H9 (cell line): ENCODE results near the gene MYF6. TPM values are rescaled to one million over a fixed set of nuclear protein-coding genes. Genes with fewer than 3 reads are reported as not detected.

Source experiments
- DNase-seq: peaks from one replicate; pipeline ENCODE4 v3.0.0-alpha.2; 2017
- H2AFZ ChIP-seq: one replicate; pipeline ENCODE4 v1.6.1; 2013; ENCODE audit warnings: mild to moderate bottlenecking, low read length, control low read depth, moderate library complexity
- H2AK5ac ChIP-seq: 2 replicates; pipeline ENCODE4 v1.6.1; 2013; ENCODE audit warnings: low read length, control low read depth, mixed read lengths; ENCODE audit not compliant: insufficient read length
- H2BK120ac ChIP-seq: one replicate; pipeline ENCODE4 v1.6.1; 2013; ENCODE audit warnings: low read depth, mild to moderate bottlenecking, low read length, control low read depth, inconsistent platforms; ENCODE audit not compliant: poor library complexity, severe bottlenecking
- H2BK12ac ChIP-seq: 2 replicates; pipeline ENCODE4 v1.6.1; 2013; ENCODE audit warnings: low read length, control low read depth, mixed read lengths, low read depth; ENCODE audit not compliant: insufficient read length
- H2BK15ac ChIP-seq: 2 replicates; pipeline ENCODE4 v1.6.1; 2013; ENCODE audit warnings: low read depth, low read length, control low read depth
- H2BK20ac ChIP-seq: one replicate; pipeline ENCODE4 v1.6.1; 2013; ENCODE audit warnings: low read depth, mild to moderate bottlenecking, low read length, control low read depth, inconsistent platforms; ENCODE audit not compliant: poor library complexity, severe bottlenecking
- H2BK5ac ChIP-seq: 2 replicates; pipeline ENCODE4 v1.6.1; 2013; ENCODE audit warnings: low read length, control low read depth, mixed read lengths; ENCODE audit not compliant: insufficient read length
- H3K14ac ChIP-seq: 2 replicates; pipeline ENCODE4 v1.6.1; 2013; ENCODE audit warnings: low read length, control low read depth; ENCODE audit not compliant: insufficient read depth
- H3K18ac ChIP-seq: 2 replicates; pipeline ENCODE4 v1.6.1; 2013; ENCODE audit warnings: low read depth, mild to moderate bottlenecking, mixed read lengths, low read length, control low read depth; ENCODE audit not compliant: insufficient read length
- H3K23ac ChIP-seq: 2 replicates; pipeline ENCODE4 v1.6.1; 2013; ENCODE audit warnings: low read length, control low read depth, mixed read lengths, low read depth; ENCODE audit not compliant: insufficient read length
- H3K23me2 ChIP-seq: 2 replicates; pipeline ENCODE4 v1.6.1; 2013; ENCODE audit warnings: low read depth, mild to moderate bottlenecking, mixed read lengths, low read length, control low read depth; ENCODE audit not compliant: insufficient read length, poor library complexity, severe bottlenecking
- H3K27ac ChIP-seq: 2 replicates; pipeline ENCODE4 v1.5.1; 2013; ENCODE audit warnings: low read length, control low read depth, mixed read lengths, low read depth; ENCODE audit not compliant: insufficient read length
- H3K27me3 ChIP-seq: 2 replicates; pipeline ENCODE4 v1.6.1; 2013; ENCODE audit warnings: low read length, control low read depth, inconsistent platforms; ENCODE audit not compliant: insufficient read depth
- H3K4ac ChIP-seq: 2 replicates; pipeline ENCODE4 v1.6.1; 2013; ENCODE audit warnings: low read depth, mild to moderate bottlenecking, control low read depth, inconsistent platforms, low read length, moderate library complexity
- H3K4me1 ChIP-seq: 2 replicates; pipeline ENCODE4 v1.6.1; 2013; ENCODE audit warnings: low read length, control low read depth, inconsistent platforms; ENCODE audit not compliant: insufficient read depth
- H3K4me2 ChIP-seq: 2 replicates; pipeline ENCODE4 v1.6.1; 2013; ENCODE audit warnings: low read length, control low read depth, mixed read lengths; ENCODE audit not compliant: insufficient read length, insufficient read depth
- H3K56ac ChIP-seq: 2 replicates; pipeline ENCODE4 v1.6.1; 2013; ENCODE audit warnings: low read depth, mild to moderate bottlenecking, mixed read lengths, low read length, control low read depth; ENCODE audit not compliant: insufficient read length
- H3K79me1 ChIP-seq: 2 replicates; pipeline ENCODE4 v1.6.1; 2013; ENCODE audit warnings: low read depth, mild to moderate bottlenecking, moderate library complexity, low read length, control low read depth, inconsistent platforms; ENCODE audit not compliant: insufficient read depth, poor library complexity, severe bottlenecking
- H3K79me2 ChIP-seq: 2 replicates; pipeline ENCODE4 v1.6.1; 2013; ENCODE audit warnings: low read length, control low read depth, inconsistent platforms; ENCODE audit not compliant: insufficient read depth
- H3K9ac ChIP-seq: 2 replicates; pipeline ENCODE4 v1.6.1; 2013; ENCODE audit warnings: low read length, control low read depth, mixed read lengths; ENCODE audit not compliant: insufficient read length; ENCODE audit errors: extremely low read depth
- H3K9me3 ChIP-seq: one replicate; pipeline ENCODE4 v1.6.1; 2013; ENCODE audit warnings: low read depth, low read length, inconsistent platforms; ENCODE audit not compliant: control insufficient read depth
- H3T11ph ChIP-seq: one replicate; pipeline ENCODE4 v1.6.1; 2013; ENCODE audit warnings: mild to moderate bottlenecking, low read length, control low read depth, inconsistent platforms
- H4K20me1 ChIP-seq: one replicate; pipeline ENCODE4 v1.6.1; 2013; ENCODE audit not compliant: control insufficient read depth, insufficient read length, insufficient read depth
- H4K5ac ChIP-seq: 2 replicates; pipeline ENCODE4 v1.6.1; 2013; ENCODE audit warnings: low read depth, mild to moderate bottlenecking, mixed read lengths, low read length, control low read depth; ENCODE audit not compliant: insufficient read length
- H4K8ac ChIP-seq: replicated peaks from 2 replicates; pipeline ENCODE4 v1.6.1; 2013; ENCODE audit warnings: low read length, control low read depth, mixed read lengths, low read depth; ENCODE audit not compliant: insufficient read length
- H4K91ac ChIP-seq: 2 replicates; pipeline ENCODE4 v1.6.1; 2013; ENCODE audit warnings: low read depth, mild to moderate bottlenecking, moderate library complexity, mixed read lengths, low read length, control low read depth; ENCODE audit not compliant: insufficient read length
- H3K27ac Mint-ChIP-seq, 3 experiments: 2 replicates in 2 of 3; 3 replicates in 1 of 3; pipeline ENCODE4 v1.8.0; 2020 to 2021; ENCODE audit warnings: mixed read lengths in 3 of 3, mild to moderate bottlenecking in 1 of 3, moderate library complexity in 1 of 3
- H3K27me3 Mint-ChIP-seq: 2 replicates; pipeline ENCODE4 v1.8.0; 2021; ENCODE audit warnings: low read depth, mild to moderate bottlenecking, moderate library complexity, mixed read lengths
- H3K36me3 Mint-ChIP-seq, 3 experiments: 2 replicates in 2 of 3; 3 replicates in 1 of 3; pipeline ENCODE4 v1.8.0; 2020 to 2021; ENCODE audit warnings: low read depth in 3 of 3, mixed read lengths in 3 of 3; ENCODE audit not compliant: insufficient read depth in 1 of 3
- H3K4me1 Mint-ChIP-seq, 2 experiments: 2 replicates each; pipeline ENCODE4 v1.8.0; 2020; ENCODE audit warnings: mixed read lengths in 2 of 2
- H3K4me3 Mint-ChIP-seq, 2 experiments: 2 replicates in 1 of 2; 3 replicates in 1 of 2; pipeline ENCODE4 v1.8.0; 2020 to 2021; ENCODE audit warnings: mild to moderate bottlenecking in 2 of 2, mixed read lengths in 2 of 2, moderate library complexity in 1 of 2
- H3K9me3 Mint-ChIP-seq, 2 experiments: 2 replicates in 1 of 2; 3 replicates in 1 of 2; pipeline ENCODE4 v1.8.0; 2020; ENCODE audit warnings: mild to moderate bottlenecking in 2 of 2, mixed read lengths in 2 of 2, moderate library complexity in 1 of 2
- CTCF ChIP-seq: fragments of 200-600 bp; sonication (generic); conservative IDR thresholded peaks from 3 replicates; pipeline ENCODE4 v1.8.0; 2021; ENCODE audit warnings: antibody characterized with exemption, mild to moderate bottlenecking
- WGBS: extraction: QIAGEN DNeasy Blood & Tissue Kit; methylation state at CpG from one replicate; pipeline ENCODE4 v1.1.7; 2013; ENCODE audit warnings: missing lambda C conversion rate, low lambda C conversion rate, mixed read lengths; ENCODE audit not compliant: insufficient read length; ENCODE audit errors: extremely low coverage; 5-methylcytosine and 5-hydroxymethylcytosine counted together
- total RNA-seq: library from RNA; stranded (reverse); gene quantifications from 2 replicates; pipeline ENCODE4 v1.2.1, GENCODE V29; 2021

MYF6 gene
- total RNA-seq, 1 experiment from 2014 or later = not detected

DNA sequence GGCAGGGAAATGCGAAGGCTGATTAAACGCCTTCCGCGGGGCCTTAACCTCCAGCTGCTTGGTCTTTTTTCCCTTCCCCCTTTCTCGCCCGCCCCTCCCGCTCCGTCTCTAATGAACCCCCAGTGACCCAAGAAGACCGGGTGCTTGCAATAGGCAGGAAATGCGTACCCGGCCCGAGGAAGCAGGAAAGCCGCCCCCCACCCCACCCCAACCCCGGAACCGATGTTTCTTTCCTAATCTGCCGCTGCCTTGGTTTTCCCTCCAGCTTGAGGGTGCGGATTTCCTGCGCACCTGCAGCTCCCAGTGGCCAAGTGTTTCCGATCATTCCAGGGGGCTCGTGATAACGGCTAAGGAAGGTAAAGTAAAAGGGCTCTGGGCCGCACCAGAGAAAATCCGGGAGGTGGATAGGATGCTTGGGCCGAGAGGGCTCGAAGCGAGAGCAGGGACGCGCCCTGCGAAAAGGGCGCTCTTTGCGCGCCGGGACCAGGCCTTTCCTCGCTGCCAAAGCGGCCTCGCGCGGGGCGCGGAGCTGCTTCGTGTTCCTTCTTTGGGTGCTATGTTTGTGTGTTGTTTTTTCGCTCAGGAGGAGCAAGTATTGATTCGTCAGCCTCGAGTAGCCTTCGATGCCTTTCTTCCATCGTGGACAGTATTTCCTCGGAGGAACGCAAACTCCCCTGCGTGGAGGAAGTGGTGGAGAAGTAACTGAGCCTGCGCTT lies 983 bp downstream of the MYF6 start:
- Histone ChIP-seq H3K23me2 (peaks cover 18% of the 10 kb centered on the region), H4K8ac (no peak overlapping the region), H2BK120ac (no peak overlapping the region), H3K9me3 (no peaks in the 10 kb centered on the region), H3K23ac (no peak overlapping the region), H3K4me1 (peaks cover 3% of the 10 kb centered on the region), H3K27ac (no peak overlapping the region), H4K20me1 (no peaks in the 10 kb centered on the region), H3K27me3 (peaks cover 56% of the 10 kb centered on the region), H3K14ac (no peak overlapping the region), H3K79me1 (no peaks in the 10 kb centered on the region), H2BK20ac (no peak overlapping the region), H3K56ac (no peak overlapping the region), H3T11ph (no peak overlapping the region), H4K91ac (no peak overlapping the region), H4K5ac (no peak overlapping the region), H2AFZ (no peak overlapping the region), H2BK5ac (no peak overlapping the region), H3K79me2 (no peaks in the 10 kb centered on the region), H3K9ac (no peak overlapping the region), H3K4ac (no peak overlapping the region), H2AK5ac (no peak overlapping the region), H3K4me2 (peak overlapping the region; percentile 94), H3K18ac (no peak overlapping the region), H2BK12ac (no peak overlapping the region), H2BK15ac (no peak overlapping the region)
- peaks cover 49 to 55% of the 10 kb centered on the region in 2 experiments for H3K4me1 Mint-ChIP-seq
- peak; percentile 76 for DNase-seq
- no peak for TF ChIP-seq CTCF
- H3K9me3 Mint-ChIP-seq = no peaks in the 10 kb centered on the region; a peak in 1 of 5 replicates
- H3K27ac Mint-ChIP-seq = 0 out of 7 replicates have a peak overlapping the region, but pooled peaks of 1 of the 3 experiments have one; percentile 24
- no peaks in the 10 kb centered on the region for H3K36me3 Mint-ChIP-seq
- peaks cover 96% of the 10 kb centered on the region for H3K27me3 Mint-ChIP-seq
- H3K4me3 Mint-ChIP-seq = peak overlapping the region; percentile 62 to 81
- WGBS = no CpG with 5 or more reads among the region's 50 CpGs
